Sigmoid colon (tissue), 4 donors: ENCODE results near the gene SP6.

Experiments
- POLR2AphosphoS5 ChIP-seq, 4 donors: sonication (generic); formaldehyde crosslinking; IDR thresholded peaks; one replicate each; pipeline ENCODE4 v1.6.1; 2017; ENCODE audit warnings: antibody characterized with exemption in 4 of 4
- TF ChIP-seq, protein P1 (sequence below), 4 experiments: fragments of 450-650 bp in 3 of 4; fragments of 200-600 bp in 1 of 4; IDR thresholded peaks; one replicate each; pipeline ENCODE4 v1.5.1; 2016 to 2019; ENCODE audit warnings: antibody characterized with exemption in 4 of 4, mild to moderate bottlenecking in 3 of 4, moderate library complexity in 2 of 4

DNA sequence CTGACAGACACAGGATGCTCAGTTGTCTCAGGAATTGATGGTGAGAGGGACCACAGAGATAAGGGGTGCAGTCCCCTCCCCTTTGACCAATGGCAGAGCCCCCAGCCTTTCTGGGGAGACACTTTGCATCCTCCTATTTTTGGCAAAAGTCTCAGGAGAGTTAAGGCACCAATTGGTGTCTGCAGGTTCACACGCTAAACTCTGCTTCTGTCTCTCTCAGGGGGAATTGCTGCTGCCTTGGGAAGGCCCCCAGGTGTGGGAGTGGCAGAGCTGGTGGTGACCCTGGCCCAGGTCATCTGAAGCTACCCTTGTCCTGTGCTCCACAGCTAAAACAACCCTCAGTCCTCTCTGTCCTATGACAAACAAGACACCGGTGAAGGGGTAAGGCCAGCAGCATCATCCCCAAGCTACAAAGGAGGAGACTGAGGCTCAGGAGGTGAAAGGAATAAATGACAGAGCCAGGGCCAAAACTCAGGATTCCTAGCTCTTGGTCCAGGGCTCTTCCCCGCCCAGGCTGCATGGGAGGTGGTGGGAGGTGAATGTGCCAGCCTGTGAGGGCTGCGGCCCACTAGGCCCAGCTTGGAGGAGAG, 49.7 kb downstream of the SP6 start:
- TF ChIP-seq, protein P1, sequence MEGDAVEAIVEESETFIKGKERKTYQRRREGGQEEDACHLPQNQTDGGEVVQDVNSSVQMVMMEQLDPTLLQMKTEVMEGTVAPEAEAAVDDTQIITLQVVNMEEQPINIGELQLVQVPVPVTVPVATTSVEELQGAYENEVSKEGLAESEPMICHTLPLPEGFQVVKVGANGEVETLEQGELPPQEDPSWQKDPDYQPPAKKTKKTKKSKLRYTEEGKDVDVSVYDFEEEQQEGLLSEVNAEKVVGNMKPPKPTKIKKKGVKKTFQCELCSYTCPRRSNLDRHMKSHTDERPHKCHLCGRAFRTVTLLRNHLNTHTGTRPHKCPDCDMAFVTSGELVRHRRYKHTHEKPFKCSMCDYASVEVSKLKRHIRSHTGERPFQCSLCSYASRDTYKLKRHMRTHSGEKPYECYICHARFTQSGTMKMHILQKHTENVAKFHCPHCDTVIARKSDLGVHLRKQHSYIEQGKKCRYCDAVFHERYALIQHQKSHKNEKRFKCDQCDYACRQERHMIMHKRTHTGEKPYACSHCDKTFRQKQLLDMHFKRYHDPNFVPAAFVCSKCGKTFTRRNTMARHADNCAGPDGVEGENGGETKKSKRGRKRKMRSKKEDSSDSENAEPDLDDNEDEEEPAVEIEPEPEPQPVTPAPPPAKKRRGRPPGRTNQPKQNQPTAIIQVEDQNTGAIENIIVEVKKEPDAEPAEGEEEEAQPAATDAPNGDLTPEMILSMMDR (IDR thresholded peaks at IDR 0.05): no peak
- no peak for TF ChIP-seq POLR2AphosphoS5 (IDR thresholded peaks at IDR 0.05)
